ENCODE data around the gene BLOC1S5.
"Not testable (repeated sequence)": the region's sequence is repeated elsewhere in the genome, so short reads cannot be mapped to it uniquely, and the experiment has no call there.

Gene BLOC1S5

GRCh38 chr6:8041913-8042583 lies 22.1 kb downstream of the BLOC1S5 start:
- Mint-ChIP-seq H3K9me3 (peaks cover 23% of the 10 kb centered on the region), H3K4me3 (no peak overlapping the region), H3K36me3 (ENCODE audit: low read depth) (peaks cover 68% of the 10 kb centered on the region), H3K4me1 (peaks cover 11% of the 10 kb centered on the region), H3K27ac (no peak overlapping the region), H3K27me3 (no peaks in the 10 kb centered on the region)
- ATAC-seq (no peak), DNase-seq (no peak)

GRCh38 chr6:8034107-8034506 lies 30.1 kb downstream of the BLOC1S5 start:
- ATAC-seq, H3K27me3 Mint-ChIP-seq, H3K4me3 Mint-ChIP-seq, H3K27ac Mint-ChIP-seq, DNase-seq: not testable (repeated sequence)
- peaks cover 48% of the 10 kb centered on the region for H3K4me1 Mint-ChIP-seq
- H3K9me3 Mint-ChIP-seq: peaks cover 12% of the 10 kb centered on the region
- H3K36me3 Mint-ChIP-seq (ENCODE audit: low read depth): peaks cover 62% of the 10 kb centered on the region

DNA sequence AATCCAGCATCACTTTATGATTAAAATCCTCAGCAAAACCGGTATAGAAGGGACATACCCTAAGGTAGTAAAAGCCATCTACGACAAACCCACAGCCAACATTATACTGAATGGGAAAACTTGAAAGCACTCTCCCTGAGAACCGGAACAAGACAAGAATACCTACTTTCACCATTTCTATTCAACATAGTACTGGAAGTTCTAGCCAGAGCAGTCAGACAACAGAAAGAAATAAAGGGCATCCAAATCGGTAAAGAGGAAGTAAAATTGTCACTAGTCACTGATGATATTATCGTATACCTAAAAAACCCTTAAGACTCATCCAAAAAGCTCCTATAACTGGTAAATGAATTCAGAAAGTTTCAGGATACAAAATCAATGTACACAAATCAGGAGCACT lies 33.3 kb downstream of the BLOC1S5 start:
- H3K4me3 Mint-ChIP-seq: no peak overlapping the region
- peaks cover 4% of the 10 kb centered on the region for H3K9me3 Mint-ChIP-seq
- peaks cover 39% of the 10 kb centered on the region for H3K4me1 Mint-ChIP-seq
- no peaks in the 10 kb centered on the region for H3K27me3 Mint-ChIP-seq
- H3K36me3 Mint-ChIP-seq (ENCODE audit: low read depth): peaks cover 43% of the 10 kb centered on the region
- DNase-seq: no peak
- no peak for ATAC-seq
- H3K27ac Mint-ChIP-seq: no peak overlapping the region

DNA sequence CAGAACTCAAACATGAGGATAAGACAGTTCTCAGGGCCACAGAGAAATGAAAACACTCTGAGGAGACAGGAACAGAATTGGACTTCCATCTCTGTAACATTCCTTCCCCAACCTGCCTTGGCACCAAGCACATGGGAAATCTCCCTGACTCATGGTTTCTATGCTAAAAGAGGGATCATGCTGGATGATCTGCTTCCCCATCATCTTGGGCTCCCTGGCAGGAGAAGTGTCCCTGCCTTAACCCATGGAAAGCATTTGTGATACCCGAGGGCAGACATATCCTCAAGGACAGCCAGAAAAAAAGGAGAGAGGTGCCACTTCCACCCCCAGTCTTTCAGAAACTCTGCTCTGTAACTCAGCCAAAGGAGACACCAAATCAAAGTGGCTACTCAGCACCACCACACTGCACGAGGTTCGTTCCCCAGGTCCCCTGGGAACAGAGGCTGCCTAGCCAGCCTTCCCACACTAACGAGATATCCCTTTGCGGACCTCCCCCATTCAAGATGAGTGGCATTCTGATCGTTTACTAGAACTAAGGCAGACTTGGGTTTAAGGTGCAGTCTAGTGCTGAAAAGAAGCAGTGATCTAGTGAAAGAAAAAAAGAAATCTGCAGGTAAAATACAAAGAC lies 34.8 kb downstream of the BLOC1S5 start:
- no peak overlapping the region for H3K27ac Mint-ChIP-seq
- no peak overlapping the region for H3K4me3 Mint-ChIP-seq
- H3K27me3 Mint-ChIP-seq: no peaks in the 10 kb centered on the region
- H3K4me1 Mint-ChIP-seq: peaks cover 33% of the 10 kb centered on the region
- H3K9me3 Mint-ChIP-seq: peaks cover 4% of the 10 kb centered on the region
- ATAC-seq: no peak
- DNase-seq: no peak
- peaks cover 30% of the 10 kb centered on the region for H3K36me3 Mint-ChIP-seq (ENCODE audit: low read depth)

DNA sequence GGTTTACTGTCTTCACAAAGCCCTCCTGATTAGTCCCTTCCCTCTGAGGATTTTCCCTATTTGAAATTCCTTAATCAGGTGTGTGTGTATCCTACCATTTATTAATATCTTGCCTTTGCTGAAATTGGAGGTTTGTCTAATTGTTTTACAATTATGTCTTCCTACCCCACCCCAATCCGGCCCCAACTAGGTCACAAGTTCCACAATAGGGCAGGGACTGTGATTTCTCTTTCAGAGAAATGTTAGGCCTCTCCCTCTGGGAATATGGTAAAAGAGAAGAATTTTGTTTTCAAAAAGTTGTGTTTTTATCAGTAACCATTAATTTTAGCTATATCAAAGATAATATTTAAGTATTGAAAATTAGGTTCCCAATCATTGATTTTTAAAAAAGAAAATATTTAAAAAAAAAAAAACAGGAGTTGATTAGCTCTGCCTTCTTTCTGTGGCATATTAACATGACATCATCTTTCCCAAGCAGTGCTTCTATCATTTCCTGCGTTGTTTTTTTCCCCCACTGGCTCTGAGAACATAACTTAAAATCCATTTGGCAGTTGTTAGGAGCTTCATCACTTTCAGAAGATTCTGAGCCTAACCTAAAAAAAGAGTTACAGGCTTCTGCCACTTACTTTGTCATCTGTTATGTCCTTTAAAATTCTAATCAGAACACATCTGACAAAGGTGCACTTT lies 36.1 kb downstream of the BLOC1S5 start:
- H3K9me3 Mint-ChIP-seq: no peaks in the 10 kb centered on the region
- no peaks in the 10 kb centered on the region for H3K27me3 Mint-ChIP-seq
- ATAC-seq: no peak
- no peak overlapping the region for H3K4me3 Mint-ChIP-seq
- H3K4me1 Mint-ChIP-seq: peaks cover 33% of the 10 kb centered on the region
- peak overlapping the region; percentile 33 for H3K27ac Mint-ChIP-seq
- DNase-seq: no peak
- H3K36me3 Mint-ChIP-seq (ENCODE audit: low read depth): peaks cover 24% of the 10 kb centered on the region

DNA sequence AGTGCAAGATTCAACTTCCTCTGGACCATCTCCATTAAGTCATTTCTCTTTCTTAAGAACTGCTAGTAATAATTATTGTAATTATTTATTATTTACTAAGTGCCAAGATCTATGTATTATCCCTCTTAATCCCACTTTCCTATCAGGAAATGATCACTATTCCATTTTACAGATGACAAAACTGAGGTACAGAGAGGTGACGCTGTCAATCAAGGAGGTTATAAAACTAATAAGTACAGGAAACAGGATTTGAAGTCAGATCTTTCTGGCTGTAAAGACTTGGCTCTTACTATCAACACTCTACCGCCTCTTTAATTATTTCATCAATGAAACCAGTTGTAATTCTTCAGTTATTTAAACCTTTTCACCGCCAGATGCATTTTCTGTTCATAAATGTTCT lies 37.4 kb downstream of the BLOC1S5 start:
- Mint-ChIP-seq H3K36me3 (ENCODE audit: low read depth) (peaks cover 16% of the 10 kb centered on the region), H3K4me1 (peaks cover 24% of the 10 kb centered on the region), H3K4me3 (no peak overlapping the region), H3K27ac (no peak overlapping the region), H3K9me3 (no peaks in the 10 kb centered on the region), H3K27me3 (no peaks in the 10 kb centered on the region)
- DNase-seq: no peak
- no peak for ATAC-seq

DNA sequence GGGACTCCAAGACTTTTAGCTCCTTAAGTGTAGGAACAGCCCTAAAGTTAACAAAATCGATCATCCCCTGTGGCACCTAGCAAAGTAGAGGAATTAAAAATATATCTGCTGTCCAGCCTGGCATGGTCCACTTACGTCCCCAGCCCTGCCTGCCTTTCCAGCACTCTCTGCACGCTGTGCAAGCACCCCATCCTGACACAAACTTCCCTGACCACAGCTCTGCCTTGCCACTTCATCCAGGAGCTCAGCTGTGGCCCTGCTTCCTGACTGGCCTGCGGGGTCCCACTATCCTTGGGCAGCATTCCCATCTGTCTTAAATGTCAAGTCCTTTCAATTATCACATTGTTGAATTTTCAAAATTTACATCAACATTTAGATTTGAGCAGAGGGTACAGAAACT lies 39.0 kb downstream of the BLOC1S5 start:
- no peaks in the 10 kb centered on the region for H3K27me3 Mint-ChIP-seq
- H3K36me3 Mint-ChIP-seq (ENCODE audit: low read depth): peaks cover 13% of the 10 kb centered on the region
- peaks cover 14% of the 10 kb centered on the region for H3K4me1 Mint-ChIP-seq
- ATAC-seq (no peak), DNase-seq (no peak)
- no peak overlapping the region for H3K27ac Mint-ChIP-seq
- no peaks in the 10 kb centered on the region for H3K9me3 Mint-ChIP-seq
- no peak overlapping the region for H3K4me3 Mint-ChIP-seq

DNA sequence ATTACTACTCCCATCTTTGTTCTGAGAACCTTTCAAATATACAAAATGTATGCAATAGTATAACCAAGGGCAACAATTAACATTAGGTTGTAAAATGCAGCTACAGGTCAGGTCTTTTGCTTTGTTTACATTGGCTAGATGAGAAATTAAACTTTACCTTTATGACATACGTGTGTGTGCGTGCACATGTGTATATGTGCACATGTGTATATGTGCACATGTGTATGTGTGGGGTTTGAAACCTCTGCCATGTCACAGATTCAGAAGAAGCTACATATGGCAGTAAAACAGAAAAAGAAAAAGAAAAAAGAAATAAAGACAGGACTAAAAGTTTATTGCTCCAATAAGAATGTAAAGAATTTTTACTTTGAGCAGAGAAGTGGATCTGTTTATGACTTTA lies 40.6 kb downstream of the BLOC1S5 start:
- no peak overlapping the region for H3K27ac Mint-ChIP-seq
- peaks cover 4% of the 10 kb centered on the region for H3K4me1 Mint-ChIP-seq
- H3K4me3 Mint-ChIP-seq: no peak overlapping the region
- H3K9me3 Mint-ChIP-seq: no peaks in the 10 kb centered on the region
- no peaks in the 10 kb centered on the region for H3K27me3 Mint-ChIP-seq
- H3K36me3 Mint-ChIP-seq (ENCODE audit: low read depth): peaks cover 13% of the 10 kb centered on the region
- no peak for ATAC-seq
- no peak for DNase-seq

DNA sequence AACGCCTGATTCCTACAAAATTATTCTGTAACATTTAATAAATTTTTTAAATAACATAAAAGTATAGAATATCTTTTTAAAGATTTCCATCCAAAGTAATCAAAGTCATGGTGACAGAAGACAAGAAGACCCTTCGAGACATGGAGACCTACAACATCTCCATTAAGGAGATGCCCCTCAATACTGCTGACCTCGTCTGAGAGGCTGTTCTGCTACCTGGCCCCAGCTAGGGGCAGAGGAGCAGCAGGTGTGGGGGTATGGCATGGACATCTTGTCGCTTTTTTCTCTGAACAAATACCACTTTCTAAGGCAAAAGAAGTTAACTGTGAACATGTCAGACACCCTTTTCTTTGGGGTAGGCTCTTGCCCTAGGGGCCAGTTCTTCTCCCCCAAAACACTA lies 44.1 kb downstream of the BLOC1S5 start:
- H3K36me3 Mint-ChIP-seq (ENCODE audit: low read depth): peaks cover 17% of the 10 kb centered on the region
- no peaks in the 10 kb centered on the region for H3K27me3 Mint-ChIP-seq
- no peak for DNase-seq
- H3K27ac Mint-ChIP-seq: no peak overlapping the region
- ATAC-seq: no peak
- no peaks in the 10 kb centered on the region for H3K9me3 Mint-ChIP-seq
- no peak overlapping the region for H3K4me3 Mint-ChIP-seq
- no peaks in the 10 kb centered on the region for H3K4me1 Mint-ChIP-seq

GRCh38 chr6:8017705-8018104 lies 46.5 kb downstream of the BLOC1S5 start:
- Mint-ChIP-seq H3K4me3 (no peak overlapping the region), H3K9me3 (no peaks in the 10 kb centered on the region), H3K4me1 (no peaks in the 10 kb centered on the region), H3K27ac (no peak overlapping the region), H3K27me3 (no peaks in the 10 kb centered on the region), H3K36me3 (ENCODE audit: low read depth) (peaks cover 18% of the 10 kb centered on the region)
- no peak for DNase-seq
- no peak for ATAC-seq

- H3K36me3 Mint-ChIP-seq (ENCODE audit: low read depth): peaks cover 18% of the 10 kb centered on the region
- no peak for DNase-seq
- H3K4me3 Mint-ChIP-seq: no peak overlapping the region
- H3K4me1 Mint-ChIP-seq: no peaks in the 10 kb centered on the region
- H3K27me3 Mint-ChIP-seq: no peaks in the 10 kb centered on the region
- ATAC-seq: no peak
- H3K9me3 Mint-ChIP-seq: no peaks in the 10 kb centered on the region
- no peak overlapping the region for H3K27ac Mint-ChIP-seq
Observed at GRCh38 chr6:8017276-8017701, 46.9 kb downstream of the BLOC1S5 start.

DNA sequence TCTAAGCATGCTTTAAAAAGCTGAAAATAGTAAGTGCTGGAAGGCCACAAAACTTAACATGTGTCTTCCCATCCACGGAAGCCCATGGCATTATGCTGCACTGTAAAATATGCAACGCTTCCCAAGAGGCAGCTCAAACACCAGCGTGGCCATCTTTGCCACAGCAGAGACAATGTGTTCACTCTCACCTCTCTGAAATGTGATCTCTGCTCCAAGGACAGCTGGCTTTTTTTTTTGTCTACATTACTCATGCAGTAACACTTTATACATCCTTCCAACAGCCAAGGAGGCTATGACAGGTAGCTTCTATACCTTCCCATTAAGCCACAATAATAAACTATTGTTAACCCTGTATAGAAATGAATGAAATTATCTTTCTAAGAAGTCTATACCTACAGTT lies 49.2 kb downstream of the BLOC1S5 start:
- H3K27ac Mint-ChIP-seq: no peak overlapping the region
- H3K9me3 Mint-ChIP-seq: no peaks in the 10 kb centered on the region
- no peak for DNase-seq
- no peak for ATAC-seq
- peaks cover 15% of the 10 kb centered on the region for H3K36me3 Mint-ChIP-seq (ENCODE audit: low read depth)
- no peaks in the 10 kb centered on the region for H3K27me3 Mint-ChIP-seq
- H3K4me3 Mint-ChIP-seq: no peak overlapping the region
- H3K4me1 Mint-ChIP-seq: no peaks in the 10 kb centered on the region

- H3K9me3 Mint-ChIP-seq: no peaks in the 10 kb centered on the region
- no peaks in the 10 kb centered on the region for H3K4me1 Mint-ChIP-seq
- H3K27me3 Mint-ChIP-seq: no peaks in the 10 kb centered on the region
- ATAC-seq (no peak), DNase-seq (no peak)
- H3K36me3 Mint-ChIP-seq (ENCODE audit: low read depth): peaks cover 15% of the 10 kb centered on the region
- H3K4me3 Mint-ChIP-seq: no peak overlapping the region
- H3K27ac Mint-ChIP-seq: no peak overlapping the region
Observed at GRCh38 chr6:8013763-8014162, 50.4 kb downstream of the BLOC1S5 start.

- H3K27me3 Mint-ChIP-seq: no peaks in the 10 kb centered on the region
Observed at GRCh38 chr6:8006208-8006607, 58.0 kb downstream of the BLOC1S5 start.

DNA sequence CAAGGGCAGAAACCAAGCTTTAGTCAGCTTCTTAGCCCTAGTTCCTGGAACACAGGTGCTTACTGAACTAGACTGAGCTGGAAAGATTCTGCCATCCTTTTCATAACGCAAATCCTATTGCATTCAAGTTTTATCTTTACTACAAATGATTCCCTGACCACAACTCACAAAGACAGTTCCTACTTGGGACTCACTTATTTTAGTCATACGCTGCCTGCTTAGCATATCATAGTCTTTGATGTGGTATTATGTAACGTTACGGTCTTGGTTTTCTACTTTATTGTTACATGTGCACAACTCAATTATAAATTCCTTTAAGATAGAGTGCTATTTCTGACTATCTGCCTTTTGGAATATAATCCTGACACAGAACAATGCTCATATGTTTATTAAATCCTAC lies 59.1 kb downstream of the BLOC1S5 start:
- Mint-ChIP-seq H3K27me3 (no peaks in the 10 kb centered on the region), H3K4me1 (peaks cover 7% of the 10 kb centered on the region), H3K4me3 (no peak overlapping the region), H3K9me3 (no peaks in the 10 kb centered on the region), H3K27ac (no peak overlapping the region), H3K36me3 (ENCODE audit: low read depth) (peaks cover 2% of the 10 kb centered on the region)
- DNase-seq (no peak), ATAC-seq (no peak)

More at GRCh38 chr6:8006208-8006607, 58.0 kb downstream of the BLOC1S5 start:
- DNase-seq (no peak), ATAC-seq (no peak)
- Mint-ChIP-seq H3K9me3 (no peaks in the 10 kb centered on the region), H3K27ac (no peak overlapping the region), H3K4me1 (peaks cover 7% of the 10 kb centered on the region), H3K36me3 (ENCODE audit: low read depth) (peaks cover 3% of the 10 kb centered on the region), H3K4me3 (no peak overlapping the region)
